Measurements from ENCODE around the gene RNFT2.

- TF ChIP-seq POLR2A (IDR thresholded peaks at IDR 0.05): no peak
- TF ChIP-seq CTCF (IDR thresholded peaks at IDR 0.05): no peak
These were observed 15.9 kb upstream of the RNFT2 start for GRCh38 chr12:116722245-116722644.
